KBM-7 (cell line): Measurements from ENCODE around the gene ADCY5.

Source experiments
- DNase-seq: peaks from one replicate; pipeline ENCODE4 v3.0.0-alpha.2; 2015
- in situ Hi-C: fragments of 300-500 bp; cut with MboI; formaldehyde crosslinking; loops from 2 replicates; pipeline ENCODE4 v1.14.3; 2020; ENCODE audit warnings: low sequenced_read_pairs, low pct_unique_long_range_greater_than_20kb, mixed read lengths

ADCY5 gene

GRCh38 chr3:123414973-123415775 lies 33.7 kb downstream of the ADCY5 start:
- in situ Hi-C loops: no loop called here
- no peak for DNase-seq

- in situ Hi-C loops: no loop called here
- DNase-seq: no peak
These were observed 35.9 kb downstream of the ADCY5 start for GRCh38 chr3:123412811-123413604.

- in situ Hi-C loops: no loop called here
- no peak for DNase-seq
These were observed 36.8 kb downstream of the ADCY5 start for GRCh38 chr3:123412076-123412475.

GRCh38 chr3:123411340-123412040 lies 37.4 kb downstream of the ADCY5 start:
- no peak for DNase-seq
- in situ Hi-C loops: no loop called here

GRCh38 chr3:123410149-123410515 lies 38.8 kb downstream of the ADCY5 start:
- DNase-seq: no peak
- in situ Hi-C loops: no loop called here

- DNase-seq: no peak
These were observed 39.3 kb downstream of the ADCY5 start for GRCh38 chr3:123409443-123410148.

GRCh38 chr3:123406598-123406997 lies 42.3 kb downstream of the ADCY5 start:
- in situ Hi-C loops: no loop called here
- no peak for DNase-seq

More at GRCh38 chr3:123409443-123410148, 39.3 kb downstream of the ADCY5 start:
- in situ Hi-C loops: no loop called here

- in situ Hi-C loops: no loop called here
- DNase-seq: no peak
These were observed 42.9 kb downstream of the ADCY5 start for GRCh38 chr3:123405936-123406510.

- in situ Hi-C loops: no loop called here
- no peak for DNase-seq
These were observed 43.9 kb downstream of the ADCY5 start for GRCh38 chr3:123405021-123405420.

- no peak for DNase-seq
- in situ Hi-C loops: no loop called here
These were observed 44.5 kb downstream of the ADCY5 start for GRCh38 chr3:123404391-123404790.

- no peak for DNase-seq
- in situ Hi-C loops: no loop called here
These were observed 46.9 kb downstream of the ADCY5 start for GRCh38 chr3:123401836-123402530.

- no peak for DNase-seq
- in situ Hi-C loops: no loop called here
These were observed 48.7 kb downstream of the ADCY5 start for GRCh38 chr3:123400169-123400568.

GRCh38 chr3:123399653-123400052 lies 49.2 kb downstream of the ADCY5 start:
- no peak for DNase-seq
- in situ Hi-C loops: no loop called here

- no peak for DNase-seq
- in situ Hi-C loops: no loop called here
These were observed 50.7 kb downstream of the ADCY5 start for GRCh38 chr3:123397921-123398785.

GRCh38 chr3:123397050-123397590 lies 51.8 kb downstream of the ADCY5 start:
- DNase-seq: no peak
- in situ Hi-C loops: no loop called here

GRCh38 chr3:123396171-123397049 lies 52.5 kb downstream of the ADCY5 start:
- DNase-seq: no peak
- in situ Hi-C loops: no loop called here
